ENCODE measurements around the gene MATCAP1.
A peak's percentile ranks its signal among the peaks of the same experiment; 100 is the strongest.

Gene MATCAP1

GRCh38 chr16:67201411-67202345 is 17.9 kb upstream of the MATCAP1 start:
- no peak overlapping the region for H3K4me3 Mint-ChIP-seq
- peaks cover 78% of the 10 kb centered on the region for H3K36me3 Mint-ChIP-seq (ENCODE audit: low read depth)
- no peaks in the 10 kb centered on the region for H3K9me3 Mint-ChIP-seq
- peaks cover 5% of the 10 kb centered on the region for H3K4me1 Mint-ChIP-seq (ENCODE audit: low read depth)
- H3K27me3 Mint-ChIP-seq: no peaks in the 10 kb centered on the region
- DNase-seq: no peak
- H3K27ac Mint-ChIP-seq: no peak overlapping the region

GRCh38 chr16:67200491-67200890 is 16.7 kb upstream of the MATCAP1 start:
- H3K9me3 Mint-ChIP-seq: no peaks in the 10 kb centered on the region
- H3K4me1 Mint-ChIP-seq (ENCODE audit: low read depth): peaks cover 15% of the 10 kb centered on the region
- no peak overlapping the region for H3K4me3 Mint-ChIP-seq
- no peak overlapping the region for H3K27ac Mint-ChIP-seq
- H3K27me3 Mint-ChIP-seq: no peaks in the 10 kb centered on the region
- DNase-seq: no peak
- H3K36me3 Mint-ChIP-seq (ENCODE audit: low read depth): peaks cover 80% of the 10 kb centered on the region

- Mint-ChIP-seq H3K9me3 (no peaks in the 10 kb centered on the region), H3K4me3 (no peak overlapping the region), H3K27me3 (no peaks in the 10 kb centered on the region), H3K27ac (no peak overlapping the region), H3K36me3 (ENCODE audit: low read depth) (peaks cover 87% of the 10 kb centered on the region), H3K4me1 (ENCODE audit: low read depth) (peaks cover 20% of the 10 kb centered on the region)
- DNase-seq: no peak
These were observed 16.0 kb upstream of the MATCAP1 start for GRCh38 chr16:67199808-67200198.

GRCh38 chr16:67199011-67199807 is 15.4 kb upstream of the MATCAP1 start, which contains the start of gene ELMO3:
ELMO3 (plus strand) TSS chr16:67199131; CDS start chr16:67199327, 196 bp downstream.
- Mint-ChIP-seq H3K36me3 (ENCODE audit: low read depth) (peaks cover 87% of the 10 kb centered on the region), H3K4me1 (ENCODE audit: low read depth) (peaks cover 26% of the 10 kb centered on the region), H3K27me3 (no peaks in the 10 kb centered on the region), H3K4me3 (no peak within 1 kb of the TSS), H3K9me3 (no peaks in the 10 kb centered on the region), H3K27ac (peak within 1 kb of the TSS; percentile 55)
- no peak for DNase-seq

- H3K27me3 Mint-ChIP-seq: no peaks in the 10 kb centered on the region
- H3K9me3 Mint-ChIP-seq: no peaks in the 10 kb centered on the region
- H3K4me3 Mint-ChIP-seq: no peak overlapping the region
- no peak for DNase-seq
- peaks cover 87% of the 10 kb centered on the region for H3K36me3 Mint-ChIP-seq (ENCODE audit: low read depth)
- no peak overlapping the region for H3K27ac Mint-ChIP-seq
- H3K4me1 Mint-ChIP-seq (ENCODE audit: low read depth): peaks cover 35% of the 10 kb centered on the region
These were observed 14.5 kb upstream of the MATCAP1 start for GRCh38 chr16:67198238-67198734.

- Mint-ChIP-seq H3K36me3 (ENCODE audit: low read depth) (peaks cover 91% of the 10 kb centered on the region), H3K27ac (peak overlapping the region; percentile 55), H3K4me3 (no peak overlapping the region), H3K9me3 (no peaks in the 10 kb centered on the region), H3K27me3 (no peaks in the 10 kb centered on the region), H3K4me1 (ENCODE audit: low read depth) (peaks cover 41% of the 10 kb centered on the region)
- DNase-seq: no peak
These were observed 13.9 kb upstream of the MATCAP1 start for GRCh38 chr16:67197704-67198103.

GRCh38 chr16:67196881-67197280 is 13.1 kb upstream of the MATCAP1 start:
- Mint-ChIP-seq H3K27me3 (no peaks in the 10 kb centered on the region), H3K27ac (peak overlapping the region; percentile 48), H3K4me1 (ENCODE audit: low read depth) (peaks cover 44% of the 10 kb centered on the region), H3K4me3 (no peak overlapping the region), H3K9me3 (no peaks in the 10 kb centered on the region), H3K36me3 (ENCODE audit: low read depth) (peaks cover 87% of the 10 kb centered on the region)
- no peak for DNase-seq

GRCh38 chr16:67195676-67196075 is 11.9 kb upstream of the MATCAP1 start:
- H3K27ac Mint-ChIP-seq: peak overlapping the region; percentile 94
- H3K4me3 Mint-ChIP-seq: no peak overlapping the region
- peaks cover 52% of the 10 kb centered on the region for H3K4me1 Mint-ChIP-seq (ENCODE audit: low read depth)
- no peak for DNase-seq
- no peaks in the 10 kb centered on the region for H3K9me3 Mint-ChIP-seq
- peaks cover 75% of the 10 kb centered on the region for H3K36me3 Mint-ChIP-seq (ENCODE audit: low read depth)
- no peaks in the 10 kb centered on the region for H3K27me3 Mint-ChIP-seq

GRCh38 chr16:67194260-67194659 is 10.5 kb upstream of the MATCAP1 start:
- DNase-seq: no peak
- Mint-ChIP-seq H3K4me3 (peak overlapping the region; percentile 95), H3K36me3 (ENCODE audit: low read depth) (peaks cover 63% of the 10 kb centered on the region), H3K4me1 (ENCODE audit: low read depth) (peaks cover 52% of the 10 kb centered on the region), H3K27me3 (no peaks in the 10 kb centered on the region), H3K9me3 (no peaks in the 10 kb centered on the region), H3K27ac (peak overlapping the region; percentile 94)

GRCh38 chr16:67193536-67193935 is 9.8 kb upstream of the MATCAP1 start:
- peaks cover 62% of the 10 kb centered on the region for H3K36me3 Mint-ChIP-seq (ENCODE audit: low read depth)
- no peaks in the 10 kb centered on the region for H3K9me3 Mint-ChIP-seq
- peak overlapping the region; percentile 95 for H3K4me3 Mint-ChIP-seq
- H3K4me1 Mint-ChIP-seq (ENCODE audit: low read depth): peaks cover 52% of the 10 kb centered on the region
- no peak for DNase-seq
- H3K27ac Mint-ChIP-seq: peak overlapping the region; percentile 94
- H3K27me3 Mint-ChIP-seq: no peaks in the 10 kb centered on the region

- Mint-ChIP-seq H3K9me3 (no peaks in the 10 kb centered on the region), H3K36me3 (ENCODE audit: low read depth) (peaks cover 56% of the 10 kb centered on the region), H3K27ac (peak overlapping the region; percentile 94), H3K4me3 (peak overlapping the region; percentile 95), H3K4me1 (ENCODE audit: low read depth) (peaks cover 52% of the 10 kb centered on the region), H3K27me3 (no peaks in the 10 kb centered on the region)
- no peak for DNase-seq
These were observed 9.1 kb upstream of the MATCAP1 start for GRCh38 chr16:67192781-67193361.

- Mint-ChIP-seq H3K4me1 (ENCODE audit: low read depth) (peaks cover 52% of the 10 kb centered on the region), H3K27ac (peak within 1 kb of the TSS; percentile 94), H3K36me3 (ENCODE audit: low read depth) (peaks cover 49% of the 10 kb centered on the region), H3K9me3 (no peaks in the 10 kb centered on the region), H3K4me3 (peak within 1 kb of the TSS; percentile 95), H3K27me3 (no peaks in the 10 kb centered on the region)
- peak; percentile 92 for DNase-seq
These were observed 8.4 kb upstream of the MATCAP1 start, which contains the start of gene E2F4 for GRCh38 chr16:67191995-67192681. E2F4 (plus strand) TSS chr16:67192155; CDS start chr16:67192228, 73 bp downstream.

- H3K4me1 Mint-ChIP-seq (ENCODE audit: low read depth): peaks cover 45% of the 10 kb centered on the region
- peaks cover 42% of the 10 kb centered on the region for H3K36me3 Mint-ChIP-seq (ENCODE audit: low read depth)
These were observed 7.7 kb upstream of the MATCAP1 start for GRCh38 chr16:67191411-67191994.

More at GRCh38 chr16:67191411-67191994, 7.7 kb upstream of the MATCAP1 start:
- no peak for DNase-seq
- Mint-ChIP-seq H3K27me3 (peaks cover 5% of the 10 kb centered on the region), H3K27ac (peak overlapping the region; percentile 94), H3K4me3 (peak overlapping the region; percentile 95), H3K9me3 (no peaks in the 10 kb centered on the region)
